DMS53 treated with DMSO at 0.1 percent for 48 hours (cell line): ENCODE measurements around the gene PNPLA3.

Source experiments
- DNase-seq: peaks from one replicate; lab custom pipeline; 2025; ENCODE audit not compliant: unreplicated experiment; lab: John Stamatoyannopoulos, UW

Gene PNPLA3, protein sequence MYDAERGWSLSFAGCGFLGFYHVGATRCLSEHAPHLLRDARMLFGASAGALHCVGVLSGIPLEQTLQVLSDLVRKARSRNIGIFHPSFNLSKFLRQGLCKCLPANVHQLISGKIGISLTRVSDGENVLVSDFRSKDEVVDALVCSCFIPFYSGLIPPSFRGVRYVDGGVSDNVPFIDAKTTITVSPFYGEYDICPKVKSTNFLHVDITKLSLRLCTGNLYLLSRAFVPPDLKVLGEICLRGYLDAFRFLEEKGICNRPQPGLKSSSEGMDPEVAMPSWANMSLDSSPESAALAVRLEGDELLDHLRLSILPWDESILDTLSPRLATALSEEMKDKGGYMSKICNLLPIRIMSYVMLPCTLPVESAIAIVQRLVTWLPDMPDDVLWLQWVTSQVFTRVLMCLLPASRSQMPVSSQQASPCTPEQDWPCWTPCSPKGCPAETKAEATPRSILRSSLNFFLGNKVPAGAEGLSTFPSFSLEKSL

DNA sequence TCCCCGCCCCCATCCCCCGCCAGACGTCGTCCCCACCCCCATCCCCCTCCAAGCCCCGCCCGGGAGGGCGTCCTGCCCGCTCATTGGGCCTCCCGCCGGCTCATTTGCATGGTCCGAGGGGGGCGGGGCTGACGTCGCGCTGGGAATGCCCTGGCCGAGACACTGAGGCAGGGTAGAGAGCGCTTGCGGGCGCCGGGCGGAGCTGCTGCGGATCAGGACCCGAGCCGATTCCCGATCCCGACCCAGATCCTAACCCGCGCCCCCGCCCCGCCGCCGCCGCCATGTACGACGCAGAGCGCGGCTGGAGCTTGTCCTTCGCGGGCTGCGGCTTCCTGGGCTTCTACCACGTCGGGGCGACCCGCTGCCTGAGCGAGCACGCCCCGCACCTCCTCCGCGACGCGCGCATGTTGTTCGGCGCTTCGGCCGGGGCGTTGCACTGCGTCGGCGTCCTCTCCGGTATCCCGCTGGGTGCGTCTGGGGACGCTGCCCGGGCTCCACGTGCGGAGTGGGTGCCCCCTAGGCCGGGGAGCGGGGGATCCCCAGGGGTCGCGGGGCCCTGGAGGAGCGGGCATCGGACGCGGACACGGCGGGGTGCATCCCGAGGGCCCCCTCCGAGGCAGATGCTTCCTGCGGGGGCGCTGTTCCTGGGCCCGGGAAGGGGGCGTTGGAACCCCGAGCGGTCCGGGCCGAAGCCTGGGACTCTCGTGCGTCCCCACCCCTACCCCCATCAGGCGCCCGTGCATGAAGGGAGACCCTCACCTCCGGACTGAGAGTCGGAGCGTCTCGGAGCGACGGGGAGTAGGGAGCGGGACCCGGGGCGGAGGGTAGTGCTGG, at the start of gene PNPLA3:
PNPLA3 (plus strand) TSS at position 175 of the 834 bp plus-strand sequence; CDS start at position 282, 107 bp downstream.
- peak; percentile 71 for DNase-seq

GRCh38 chr22:43876866-43877509, 46.6 kb upstream of the PNPLA3 start:
- DNase-seq = no peak

DNA sequence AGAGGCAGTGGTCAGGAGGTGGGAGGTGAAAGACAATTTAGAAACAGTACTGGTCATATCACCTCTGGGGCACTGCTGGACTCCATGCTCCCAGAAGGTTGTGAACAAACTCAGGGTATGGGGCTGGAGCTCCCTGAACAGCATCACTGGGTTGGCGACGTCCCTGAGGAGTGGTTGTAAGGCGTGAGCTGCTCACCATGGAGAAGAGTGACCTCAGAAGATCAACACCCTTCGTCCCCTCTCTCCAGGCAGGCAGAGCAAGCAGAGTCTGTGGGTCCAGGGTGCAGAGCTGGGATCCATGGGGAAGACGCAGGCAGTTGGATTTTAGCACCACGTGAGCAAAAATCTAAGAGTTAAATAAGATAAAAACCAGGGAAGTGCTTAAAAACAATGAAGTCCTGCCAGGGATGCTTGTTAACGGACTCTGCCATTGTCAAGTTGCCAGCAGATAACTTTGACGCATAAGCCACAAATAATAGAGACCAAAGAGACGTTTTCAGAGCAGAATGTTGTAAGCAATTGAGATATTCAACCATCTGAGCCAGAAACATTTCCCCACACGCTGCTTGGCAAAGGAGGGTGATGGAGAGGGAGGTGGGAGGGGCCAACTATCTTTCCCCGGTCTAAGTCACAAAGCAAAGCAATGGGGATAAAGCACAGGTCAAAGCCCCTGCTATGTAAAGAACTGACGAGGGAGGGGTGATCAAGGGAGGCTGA, 45.4 kb upstream of the PNPLA3 start:
- DNase-seq = no peak

DNA sequence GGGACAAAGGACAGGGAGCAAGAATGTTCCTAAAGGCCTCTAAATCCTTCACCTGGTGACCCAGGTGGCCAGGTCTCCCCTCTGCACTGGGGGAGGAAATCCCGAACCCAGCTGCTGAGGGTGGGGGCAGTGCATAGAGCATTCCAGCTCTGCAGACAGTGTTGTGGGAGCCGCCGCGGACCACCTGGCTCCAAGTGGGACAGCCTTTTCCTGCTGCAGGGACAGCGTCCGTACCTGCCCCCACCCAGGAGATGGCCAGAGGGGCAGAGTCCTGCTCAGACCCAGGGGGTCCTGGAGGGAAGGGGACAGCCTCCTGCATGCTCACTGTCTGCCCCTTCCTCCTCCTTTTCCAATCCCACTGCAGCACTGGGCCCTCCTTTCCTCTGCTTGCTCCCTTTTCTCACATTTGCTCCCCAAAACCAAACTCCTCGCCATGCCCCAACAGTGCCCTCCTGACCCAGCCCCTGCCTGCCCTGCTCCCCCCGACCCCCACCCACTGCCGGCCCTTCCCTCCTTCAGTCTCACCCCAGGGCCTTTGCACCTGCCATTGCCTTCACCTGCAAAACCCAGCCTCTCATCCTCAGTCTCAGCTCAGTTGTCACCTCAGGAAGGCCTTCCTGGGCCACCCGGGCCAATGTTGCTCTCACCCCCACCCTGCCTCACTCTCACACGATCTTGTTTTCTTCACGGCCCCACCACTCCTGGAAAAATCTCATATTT, 44.6 kb upstream of the PNPLA3 start:
- no peak for DNase-seq

DNA sequence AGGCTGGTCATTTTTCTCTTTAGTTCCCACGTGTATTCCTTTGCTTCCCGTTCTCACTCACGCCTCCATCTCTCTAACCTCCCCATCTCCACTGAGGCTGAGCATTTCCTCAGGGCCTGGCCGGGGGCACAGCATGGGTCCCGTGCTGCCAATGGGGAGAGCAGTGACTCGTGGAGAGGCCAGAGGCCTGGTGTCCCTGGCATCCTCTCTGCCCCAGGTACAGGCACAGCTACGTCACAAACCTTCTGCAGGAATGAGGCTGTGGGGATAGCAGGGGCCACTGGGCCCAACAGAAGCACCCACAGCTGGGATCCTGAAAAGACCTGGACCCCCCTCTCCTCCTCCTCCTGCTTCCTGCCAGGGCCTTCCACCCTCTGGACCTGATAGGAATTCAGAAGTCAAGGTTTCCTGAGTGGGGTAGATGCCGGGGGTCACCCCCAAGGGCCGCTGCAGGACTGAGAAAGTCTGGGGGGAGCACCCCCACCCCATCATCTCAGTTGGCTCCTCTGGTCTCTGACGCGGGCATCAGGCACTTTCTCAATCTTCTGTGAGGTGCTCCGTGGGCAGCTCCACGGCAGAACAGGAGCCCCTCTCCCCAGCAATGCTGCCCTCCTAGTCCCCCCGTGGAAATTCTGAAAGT, 43.6 kb upstream of the PNPLA3 start:
- no peak for DNase-seq

DNA sequence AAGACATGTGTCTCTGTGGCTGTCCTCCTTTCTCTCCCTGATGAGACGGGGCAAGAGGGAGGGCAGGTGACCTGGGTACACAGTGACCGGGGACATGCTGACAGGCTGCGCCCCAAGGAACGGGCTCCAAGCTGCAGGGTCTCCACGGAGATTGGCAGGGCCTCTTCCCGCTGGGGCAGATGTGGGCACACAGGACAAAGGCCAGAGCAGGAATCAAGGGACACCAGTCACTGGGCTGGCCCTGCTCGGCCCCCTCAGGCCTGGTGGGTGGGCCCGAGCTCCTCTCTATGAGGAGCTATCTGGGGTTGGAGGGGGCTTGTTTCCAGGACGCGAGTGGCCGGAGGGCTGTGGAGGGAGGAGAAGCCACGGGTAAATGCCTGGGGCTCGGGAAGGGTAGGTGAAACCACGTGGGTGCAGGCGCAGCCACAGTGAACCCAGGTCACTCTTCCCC, 43.0 kb upstream of the PNPLA3 start:
- DNase-seq = no peak

DNA sequence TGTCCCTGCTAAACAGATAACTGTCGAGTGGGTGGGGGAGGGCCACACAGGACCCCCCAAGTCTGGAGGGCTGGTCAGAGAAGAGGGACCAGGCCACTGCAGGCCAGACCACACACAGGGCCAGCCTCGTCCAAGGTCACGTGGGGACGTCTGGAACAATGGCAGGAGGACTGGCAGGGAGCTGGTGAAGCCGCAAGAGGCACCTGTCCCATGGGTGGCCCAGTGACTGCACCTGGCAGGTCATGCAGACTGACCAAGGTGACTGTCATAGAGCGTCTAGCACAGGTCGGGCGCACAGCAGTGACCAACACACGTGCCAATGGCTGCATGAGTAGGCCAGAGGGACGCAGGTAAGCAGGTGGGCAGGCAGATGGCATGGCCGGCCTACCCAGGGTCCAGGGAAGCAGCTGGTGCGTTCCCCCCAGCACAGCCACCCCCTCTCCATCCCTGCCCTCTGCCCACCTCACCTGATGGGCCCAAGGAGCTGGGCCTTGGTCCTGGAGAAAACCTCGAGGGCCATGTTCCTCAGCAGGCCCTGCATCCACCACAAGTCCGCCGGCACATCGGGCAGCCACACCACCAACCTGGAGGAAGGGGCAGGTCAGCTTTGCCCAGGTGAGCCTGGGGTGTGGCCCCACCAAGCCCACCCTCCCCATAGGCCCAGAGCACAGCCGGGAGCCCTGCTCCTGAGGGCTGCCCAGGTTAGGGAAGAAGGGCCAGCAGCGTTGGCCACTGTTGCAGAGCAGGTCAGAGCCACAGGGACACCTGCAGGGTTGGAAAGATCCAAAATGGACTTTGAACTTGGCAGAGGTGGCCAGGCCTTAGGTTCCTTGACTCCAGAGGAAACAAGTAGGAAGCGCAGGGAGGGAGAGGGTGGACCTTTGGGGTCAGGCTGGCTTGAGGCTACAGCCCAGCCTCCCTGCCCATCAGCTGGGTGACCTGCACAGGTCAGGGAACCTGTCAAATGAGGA, 42.2 kb upstream of the PNPLA3 start:
- DNase-seq = no peak

DNA sequence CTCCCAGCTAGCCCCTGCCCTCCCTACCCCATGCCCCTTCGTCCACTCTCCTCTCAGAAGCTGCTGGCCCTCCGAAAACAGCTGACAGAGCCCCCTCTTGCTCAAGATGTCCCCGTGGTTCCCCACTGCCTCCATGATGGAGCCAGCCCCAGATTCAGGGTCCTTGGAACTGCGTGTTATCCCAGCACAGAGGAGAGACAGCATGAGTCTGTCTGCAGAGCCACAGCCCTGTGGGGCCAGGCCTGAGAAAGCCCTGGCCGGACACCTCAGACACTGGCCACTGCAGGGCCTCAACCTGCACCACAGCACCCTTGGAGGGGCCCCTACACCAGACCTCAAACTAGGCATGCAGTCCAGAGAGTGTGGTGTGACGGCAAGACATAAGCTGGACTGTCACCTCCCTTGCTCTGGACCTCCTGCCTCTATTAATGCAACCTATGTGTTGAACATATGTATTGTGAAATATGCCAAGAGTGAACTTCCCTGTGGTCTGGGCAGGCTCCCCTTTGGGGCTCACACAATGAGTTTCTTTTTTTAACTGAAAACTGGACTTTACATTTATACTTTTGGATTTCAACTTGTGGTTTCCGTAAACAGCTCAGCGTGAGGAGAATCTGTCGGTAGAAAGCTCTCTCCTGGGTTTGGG, 41.4 kb upstream of the PNPLA3 start:
- DNase-seq = no peak

DNA sequence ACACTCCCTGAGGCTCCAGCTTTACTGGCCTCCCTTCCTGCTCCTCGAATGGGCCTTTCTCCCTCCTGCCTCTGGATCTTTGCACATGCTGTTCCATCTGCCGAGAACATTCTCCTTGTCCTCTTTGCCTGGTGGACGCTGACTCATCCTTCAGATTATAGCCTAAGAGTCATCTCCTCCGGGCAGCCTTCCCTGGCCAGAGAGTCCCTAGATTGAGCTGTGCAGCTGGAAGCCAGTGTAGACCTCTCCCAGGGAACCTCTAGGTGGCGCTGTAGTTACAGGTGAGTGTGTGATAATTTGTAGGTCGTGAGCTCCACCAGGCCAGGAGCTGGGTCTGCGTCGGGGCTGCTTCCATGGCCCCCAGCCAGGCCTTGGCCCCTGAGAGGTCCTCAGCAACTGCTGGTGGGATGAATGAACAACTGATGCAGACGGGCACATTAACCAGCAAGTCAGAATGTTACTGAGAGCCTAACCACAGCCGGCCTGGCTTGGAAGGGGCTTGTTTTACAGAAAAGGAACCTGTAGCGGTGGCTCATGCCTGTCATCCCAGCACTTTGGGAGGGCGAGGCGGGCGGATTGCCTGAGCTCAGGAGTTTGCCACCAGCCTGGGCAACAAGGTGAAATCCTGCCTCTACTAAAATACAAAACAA, 40.5 kb upstream of the PNPLA3 start:
- peak; percentile 69 for DNase-seq

- DNase-seq = no peak
Observed at GRCh38 chr22:43883719-43884415, 39.7 kb upstream of the PNPLA3 start.

- DNase-seq = peak; percentile 26
Observed at GRCh38 chr22:43884600-43885318, 38.8 kb upstream of the PNPLA3 start.

- no peak for DNase-seq
Observed at GRCh38 chr22:43885319-43885671, 38.3 kb upstream of the PNPLA3 start.

- no peak for DNase-seq
Observed at GRCh38 chr22:43885786-43886185, 37.8 kb upstream of the PNPLA3 start.

DNA sequence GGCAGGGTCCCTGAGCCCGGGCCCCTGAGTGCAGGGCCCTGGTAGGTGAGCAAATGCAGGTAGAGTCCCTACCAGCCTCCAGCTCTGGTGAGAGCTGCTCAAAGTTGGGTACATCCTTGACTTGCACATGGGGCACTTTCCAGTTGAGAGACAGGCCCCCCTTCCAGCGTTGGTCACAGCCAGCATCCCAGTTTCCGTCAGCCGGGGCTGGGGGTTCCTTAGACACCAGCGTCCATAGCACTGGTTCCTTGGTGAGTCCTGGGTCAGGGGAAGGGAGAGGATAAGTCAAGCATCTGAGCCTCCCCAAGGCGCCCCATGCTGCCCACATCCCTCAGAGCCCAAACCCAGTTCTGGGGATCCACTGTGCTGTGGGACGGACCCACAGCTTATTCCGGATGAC, 37.4 kb upstream of the PNPLA3 start:
- DNase-seq = no peak

GRCh38 chr22:43887391-43887790, 36.2 kb upstream of the PNPLA3 start:
- DNase-seq = no peak

DNA sequence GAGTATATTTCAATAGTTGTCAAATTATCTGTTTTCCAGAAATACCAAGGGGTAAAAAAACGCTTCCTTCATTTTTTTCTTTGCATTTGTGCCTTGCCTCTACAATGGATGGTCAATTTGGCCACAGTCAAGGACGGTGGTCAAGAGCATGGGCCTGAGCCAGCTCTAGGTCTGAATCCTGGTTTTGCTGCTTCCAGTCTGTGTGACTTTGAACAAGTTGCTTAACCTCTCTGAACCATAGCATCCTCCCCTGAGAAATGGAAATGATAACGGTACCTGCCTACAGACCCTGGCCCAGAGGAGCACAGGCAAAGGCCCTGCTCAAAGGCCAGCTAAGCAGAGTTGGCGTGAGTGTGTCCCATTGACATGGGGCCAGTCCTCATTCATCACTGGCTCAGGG, 34.9 kb upstream of the PNPLA3 start:
- DNase-seq = no peak
